Measurements from ENCODE around the gene BEND6.

The BEND6 gene

DNA sequence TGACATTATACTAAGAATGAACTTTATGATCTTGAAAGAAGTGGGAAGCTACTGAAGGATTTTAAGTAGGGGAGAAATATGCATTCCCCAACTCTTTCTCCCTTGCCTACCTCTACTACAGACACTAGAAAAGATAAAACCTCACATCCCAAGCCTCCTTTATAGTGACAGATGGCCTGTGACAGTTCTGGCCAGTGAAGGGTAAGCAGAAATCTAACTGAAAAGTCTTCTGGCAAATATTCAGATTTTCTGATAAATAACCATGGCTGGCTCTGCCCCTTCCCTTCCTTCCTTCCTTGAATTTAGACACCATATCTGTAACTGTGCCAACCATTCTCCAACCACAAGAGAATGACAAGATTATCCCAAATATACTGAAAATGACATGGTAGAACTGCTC, 10.2 kb upstream of the BEND6 start:
- no peak for FAIRE-seq

- no peak for FAIRE-seq
Measured at GRCh38 chr6:56946368-56946767, 8.5 kb upstream of the BEND6 start.

- FAIRE-seq: no peak
Measured at GRCh38 chr6:56947924-56948323, 7.0 kb upstream of the BEND6 start.

GRCh38 chr6:56949265-56949664, 5.6 kb upstream of the BEND6 start:
- no peak for FAIRE-seq

DNA sequence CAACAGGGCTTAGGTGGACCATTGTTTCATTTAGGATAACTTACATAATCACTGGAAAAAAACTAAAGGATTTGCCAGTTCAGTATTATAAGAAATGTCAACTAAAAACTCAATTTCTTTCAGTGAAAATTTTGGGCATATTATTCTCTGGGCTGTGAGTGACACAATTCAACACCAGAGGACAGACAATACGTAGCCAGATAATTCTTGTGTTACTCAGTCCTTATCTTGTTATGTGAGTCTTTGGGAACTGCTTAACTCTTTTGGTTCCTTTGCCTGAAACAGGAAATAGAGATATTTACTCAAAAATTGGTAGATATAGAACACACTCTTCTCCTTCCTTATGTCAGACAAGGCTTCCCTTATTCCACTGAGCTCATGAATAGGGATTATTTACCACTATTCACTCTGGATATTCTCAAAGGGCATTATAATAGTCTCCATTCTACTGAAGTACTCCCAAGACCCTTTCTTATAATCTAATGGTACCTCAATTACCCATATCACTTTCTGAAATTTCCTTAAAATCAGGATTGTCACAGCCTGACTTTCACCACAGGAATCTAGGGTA, 4.9 kb upstream of the BEND6 start:
- no peak for FAIRE-seq

DNA sequence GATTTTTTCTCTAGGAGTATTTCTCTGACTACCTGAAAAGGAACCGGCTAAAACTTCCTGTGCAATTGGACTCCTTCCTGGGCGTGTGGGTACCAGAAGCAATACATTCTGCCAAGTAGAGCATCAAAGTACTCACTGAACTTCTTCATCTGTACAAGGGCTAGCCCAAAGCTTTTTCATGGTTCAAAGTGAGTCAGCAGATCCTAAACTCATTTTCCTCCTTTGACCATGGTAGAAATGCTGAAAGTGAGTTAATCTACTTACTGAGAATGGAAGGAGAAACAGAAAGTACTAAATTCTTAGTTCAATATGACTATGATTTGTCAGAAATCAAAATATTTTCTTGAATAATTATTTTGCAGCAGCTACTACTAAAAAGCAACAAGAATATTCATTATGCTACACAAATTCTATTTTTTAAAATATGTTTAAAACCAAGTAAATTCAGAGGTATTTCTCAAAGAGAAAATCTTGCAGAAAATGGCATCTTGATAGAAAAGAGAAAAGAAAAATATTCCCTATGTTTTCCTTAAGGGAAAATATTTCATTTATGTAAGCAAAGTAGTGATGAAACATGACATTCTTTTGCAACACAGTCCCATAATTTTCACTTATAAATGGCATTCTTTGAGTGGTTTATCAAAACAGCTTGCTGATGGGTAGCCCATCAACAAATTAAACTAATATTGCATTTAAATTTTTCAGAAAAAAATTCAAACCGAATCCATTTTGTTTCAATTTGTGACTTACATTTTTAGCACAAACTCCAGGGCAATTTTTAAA, 3.7 kb upstream of the BEND6 start:
- FAIRE-seq: no peak

DNA sequence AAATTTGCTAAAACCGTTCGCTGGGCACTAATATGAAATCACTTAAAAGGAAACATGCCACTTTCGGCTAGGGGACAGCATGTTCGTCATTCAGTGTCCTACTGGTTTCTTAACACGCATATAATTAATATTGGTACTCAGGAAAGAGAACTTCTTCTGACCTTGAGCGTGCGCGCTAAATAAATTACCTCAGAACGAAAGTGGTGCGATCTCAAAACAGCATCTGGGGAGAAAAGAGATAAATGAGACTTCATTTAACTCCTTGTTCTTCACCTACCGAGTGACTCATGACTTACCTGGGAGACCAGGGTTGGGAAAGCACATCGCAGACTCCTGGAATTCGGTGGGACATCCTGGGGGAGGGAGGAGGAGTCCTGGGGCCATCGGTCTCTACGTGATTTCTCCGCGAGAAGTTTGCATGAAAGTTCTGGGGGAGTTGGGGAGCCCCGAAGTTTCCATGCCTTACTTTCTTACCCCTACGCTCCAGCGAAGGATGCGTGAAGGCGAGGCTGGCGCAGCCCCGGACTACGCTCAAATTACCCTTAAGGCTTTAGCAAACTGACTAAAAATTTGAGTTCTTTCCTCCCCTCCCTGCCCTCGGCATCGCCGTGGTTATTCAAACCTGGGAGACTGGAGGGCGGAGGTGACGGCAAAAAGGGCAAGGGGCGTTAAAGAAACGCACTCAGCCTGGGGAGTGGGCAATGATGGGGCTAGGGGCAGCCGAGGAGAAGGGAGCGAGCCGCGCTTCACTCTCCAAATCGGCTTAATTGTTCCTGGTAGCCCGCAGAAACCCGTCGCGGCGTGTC, 1.1 kb upstream of the BEND6 start:
- no peak for FAIRE-seq

DNA sequence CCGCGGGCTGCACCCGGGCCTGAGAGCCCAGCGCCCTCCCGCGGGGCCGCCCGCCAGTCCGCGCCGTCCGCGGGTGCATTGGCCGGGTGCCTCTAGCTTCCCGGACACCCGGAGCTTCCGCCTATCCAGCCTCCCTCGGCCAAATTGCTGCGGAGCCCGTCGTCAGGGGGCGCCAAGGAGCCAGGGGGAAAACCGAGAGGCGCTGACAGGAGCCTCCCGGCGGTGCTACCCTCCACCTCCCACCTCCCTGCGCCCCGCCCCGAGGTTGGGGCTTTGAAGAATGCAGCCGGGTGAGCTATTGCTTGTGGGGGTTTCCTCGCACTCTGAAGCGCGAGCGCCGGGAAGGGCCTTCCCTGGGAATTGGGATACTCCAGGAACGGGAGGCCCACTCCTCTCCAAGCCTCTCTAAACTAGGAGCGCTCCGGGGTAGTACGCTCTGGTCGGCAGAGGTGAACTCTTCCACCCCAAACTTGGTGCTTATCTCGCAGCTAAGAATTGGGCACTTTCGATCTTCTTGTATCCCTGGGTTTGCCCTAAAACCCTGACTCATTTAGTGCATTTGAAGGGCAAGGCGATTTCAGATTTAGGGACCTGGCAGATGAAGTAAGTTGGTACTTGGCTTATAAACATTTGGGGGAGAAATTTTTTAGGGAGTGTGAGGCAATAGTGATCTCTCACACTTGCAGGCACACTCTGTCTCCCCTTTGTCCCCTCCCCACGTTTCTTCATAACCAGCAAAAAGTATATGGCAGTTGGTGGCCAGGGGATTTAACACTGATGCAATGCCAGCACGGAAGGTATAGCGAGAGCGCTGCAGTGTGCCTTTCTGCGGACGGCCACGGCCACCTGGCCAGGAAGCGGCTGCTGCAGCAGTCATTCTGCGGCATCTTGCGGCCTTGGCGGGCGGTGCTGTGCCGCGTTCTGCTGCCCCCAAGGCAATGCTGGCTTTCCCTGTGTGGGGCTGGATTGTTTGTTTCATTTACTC, 556 bp downstream of the BEND6 start:
- FAIRE-seq: no peak

- FAIRE-seq: no peak
Measured at GRCh38 chr6:56956491-56956890, 1.6 kb downstream of the BEND6 start.

- FAIRE-seq: no peak
Measured at GRCh38 chr6:56957856-56958255, 2.9 kb downstream of the BEND6 start.

DNA sequence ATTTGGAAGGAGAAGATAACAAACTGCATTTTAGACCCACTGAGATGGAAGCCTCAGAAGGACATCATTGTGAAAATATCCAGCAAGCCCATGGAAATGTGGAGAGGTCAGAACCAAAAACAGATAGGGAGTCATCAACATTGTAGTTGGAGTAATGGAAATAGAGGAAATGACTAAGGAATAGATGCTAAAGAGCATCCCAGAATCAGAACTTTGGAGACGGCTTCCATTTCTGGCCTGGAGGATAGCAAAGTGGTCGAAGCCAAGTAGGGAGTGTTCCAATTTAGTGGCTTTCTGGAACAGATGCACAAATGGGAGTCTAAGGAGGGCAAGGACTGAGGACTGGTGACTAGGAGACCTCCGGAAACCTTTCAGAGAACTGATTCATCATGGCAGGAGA, 3.6 kb downstream of the BEND6 start:
- no peak for FAIRE-seq

DNA sequence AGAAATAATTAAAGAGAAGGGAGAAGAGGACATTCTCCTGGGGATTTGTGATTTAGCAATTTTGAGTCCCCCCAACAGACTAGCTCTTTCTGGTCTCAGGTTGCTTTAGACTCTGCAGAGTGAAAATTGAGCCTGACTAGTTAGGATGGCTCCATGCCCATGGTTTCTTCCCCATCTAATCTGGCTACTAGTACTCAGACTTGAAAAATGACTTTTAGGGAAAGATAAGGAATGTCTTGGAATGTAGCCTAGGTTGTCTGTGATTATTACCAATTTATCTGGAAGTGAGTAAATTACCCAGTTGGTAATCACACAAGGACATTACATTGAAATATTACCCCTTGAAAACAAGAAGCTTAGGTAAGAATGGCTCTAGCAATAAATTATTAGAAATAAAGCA, 4.2 kb downstream of the BEND6 start:
- FAIRE-seq: no peak

GRCh38 chr6:56959938-56960337, 5.0 kb downstream of the BEND6 start:
- FAIRE-seq: no peak

DNA sequence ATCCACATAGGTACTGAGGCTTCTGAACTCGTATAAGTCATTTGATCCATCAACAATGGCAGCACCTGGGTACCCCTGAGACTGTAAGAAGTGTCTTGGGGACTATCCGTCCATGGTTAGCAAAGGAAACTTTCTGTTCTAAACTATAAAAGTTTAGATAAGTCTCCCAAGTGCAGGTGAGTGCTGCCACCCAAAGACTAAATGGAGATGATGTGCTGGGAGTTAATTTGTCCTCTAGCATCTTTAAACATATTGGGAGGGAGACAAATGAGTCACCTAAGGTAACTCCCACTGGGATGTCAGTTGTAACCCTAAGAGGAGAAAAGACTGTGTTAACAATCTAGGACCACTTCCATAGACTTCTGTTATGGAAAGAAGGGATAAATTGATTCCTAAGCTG, 6.2 kb downstream of the BEND6 start:
- no peak for FAIRE-seq

- no peak for FAIRE-seq
Measured at GRCh38 chr6:56962441-56962840, 7.5 kb downstream of the BEND6 start.

GRCh38 chr6:56963043-56963442, 8.1 kb downstream of the BEND6 start:
- no peak for FAIRE-seq

DNA sequence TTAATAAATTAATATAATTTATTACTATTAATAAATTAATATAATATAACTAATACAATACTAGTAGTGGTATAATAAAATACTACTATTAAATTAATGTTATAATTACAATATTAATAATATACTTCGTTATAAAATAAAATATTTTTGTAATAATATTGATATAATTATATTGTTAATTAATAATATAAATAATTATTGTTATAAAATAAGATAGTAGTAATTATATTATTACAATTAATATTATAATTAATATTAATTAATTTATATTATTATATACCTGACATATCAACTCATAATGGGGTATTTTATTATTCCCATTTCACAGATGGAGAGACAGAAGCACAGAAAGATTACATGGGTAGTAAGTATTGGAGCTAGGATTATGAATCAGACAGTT, 8.9 kb downstream of the BEND6 start:
- FAIRE-seq: no peak

- FAIRE-seq: no peak
Measured at GRCh38 chr6:56965126-56965525, 10.2 kb downstream of the BEND6 start.

- FAIRE-seq: no peak
Measured at GRCh38 chr6:56970849-56971248, 15.9 kb downstream of the BEND6 start.

DNA sequence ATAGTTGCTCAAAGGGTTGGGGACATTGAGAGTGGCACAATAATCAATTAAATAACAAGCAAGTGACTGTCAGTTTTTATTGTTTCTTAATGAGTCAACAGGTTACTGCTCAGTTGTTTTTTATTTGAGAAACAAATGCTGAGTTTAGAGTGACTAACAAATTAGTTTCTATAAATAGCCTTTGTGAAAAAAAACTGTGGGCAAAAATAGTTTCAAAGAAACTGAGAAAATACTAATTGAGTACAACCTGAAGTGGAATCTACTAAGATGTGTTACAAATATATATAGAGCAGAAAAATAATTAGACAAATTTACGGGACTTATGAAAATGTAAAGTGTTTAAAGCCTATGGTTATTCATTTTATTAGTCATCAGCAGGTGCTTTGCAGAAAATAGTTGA, 22.3 kb downstream of the BEND6 start:
- FAIRE-seq: no peak

GRCh38 chr6:56978530-56978929, 23.6 kb downstream of the BEND6 start:
- no peak for FAIRE-seq

DNA sequence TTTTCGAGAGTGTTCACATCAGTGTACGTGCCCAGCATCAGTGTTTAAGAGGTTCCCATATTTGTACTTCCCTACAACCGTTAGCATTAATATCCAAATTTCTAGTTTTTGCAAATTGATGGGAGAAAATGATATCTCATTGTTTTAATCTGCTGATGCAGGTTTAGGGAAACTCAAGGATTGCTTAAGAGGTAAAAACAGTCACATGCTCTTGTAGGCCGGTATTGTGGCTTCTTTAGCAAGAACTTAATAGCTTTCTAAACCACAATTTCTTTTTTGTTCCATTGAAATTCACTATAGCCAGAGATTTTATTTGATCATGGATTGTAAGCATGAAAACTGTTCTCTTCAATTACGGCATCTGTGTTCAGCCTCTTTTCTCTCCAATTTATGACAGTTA, 29.5 kb downstream of the BEND6 start:
- FAIRE-seq: no peak

DNA sequence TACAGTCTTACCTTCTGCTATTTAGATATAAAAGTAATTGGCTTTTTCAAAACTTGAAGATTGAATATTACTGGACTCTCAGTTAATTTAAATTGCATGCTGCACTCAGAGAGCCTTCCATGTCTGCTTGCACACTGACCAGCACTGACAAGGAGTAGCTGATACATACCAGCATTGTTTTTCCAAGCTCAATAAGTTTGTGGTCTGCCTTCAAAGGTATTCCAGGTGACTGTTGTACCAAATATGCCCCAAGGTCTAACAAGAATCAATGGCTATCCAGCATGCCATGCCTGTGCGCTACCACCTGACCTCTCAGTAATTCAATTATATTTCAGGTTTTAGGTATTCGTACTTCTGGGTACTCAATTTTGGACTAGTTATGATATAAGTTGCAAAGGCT, 30.0 kb downstream of the BEND6 start:
- no peak for FAIRE-seq
